ENCODE data around the gene ART3.

ART3 gene

GRCh38 chr4:76148142-76148865 lies 73.8 kb downstream of the ART3 start, which contains the start of gene NUP54:
Gene NUP54, minus strand, starts transcription at chr4:76148397. Its CDS starts 23 bp downstream, at chr4:76148374.
- peak; percentile 93 to 95 for DNase-seq

GRCh38 chr4:76153356-76153755 lies 78.8 kb downstream of the ART3 start:
- no peak for DNase-seq

GRCh38 chr4:76155979-76156378 lies 81.5 kb downstream of the ART3 start:
- DNase-seq: no peak

DNA sequence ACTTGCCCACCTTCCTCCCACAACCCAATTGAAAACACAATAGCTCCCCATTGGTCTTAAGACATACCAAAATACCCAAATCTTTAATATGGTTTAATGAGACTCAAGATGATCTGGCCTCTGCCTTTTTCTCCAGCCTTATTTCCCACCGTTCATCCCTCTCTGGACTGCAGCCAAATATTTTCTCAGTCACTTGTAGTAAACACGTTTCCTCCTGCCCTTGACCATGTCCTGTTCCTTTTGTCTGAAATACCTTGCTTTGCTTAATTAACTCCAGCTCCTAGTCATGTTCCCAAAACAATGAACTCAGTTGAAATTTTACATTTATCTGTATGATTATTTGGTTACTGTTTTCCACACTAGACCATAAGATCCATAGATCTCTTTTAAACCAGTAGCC lies 82.1 kb downstream of the ART3 start:
- DNase-seq: no peak

DNA sequence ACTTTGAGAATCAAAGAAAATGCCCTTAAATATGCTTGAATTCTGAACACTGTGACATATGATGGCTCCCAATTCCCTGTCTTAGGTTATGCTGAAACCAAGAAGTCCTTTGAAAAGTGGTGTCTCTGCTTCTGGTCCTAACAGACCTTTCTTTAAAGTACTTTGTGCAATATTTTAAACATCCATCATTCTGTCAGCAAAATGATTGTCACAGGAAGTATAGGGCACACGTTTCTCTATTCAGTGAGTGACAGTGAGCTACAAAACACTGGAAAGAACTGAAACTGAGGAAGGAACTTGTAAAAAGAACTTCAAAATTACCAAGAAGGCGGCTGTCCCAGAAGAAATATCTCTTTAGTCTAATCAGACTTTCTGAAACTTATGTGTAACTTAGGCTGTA lies 85.8 kb downstream of the ART3 start:
- DNase-seq: no peak

Measured in stimulated activated CD4-positive, alpha-beta T cell treated with anti-CD3 and anti-CD28 coated beads, Interleukin-4, amount 100 ng/mL, for 4 hours (primary cell).